Neural crest cell (in vitro differentiated cells): ENCODE measurements around the gene LYRM1. TPM values are rescaled to one million over a fixed set of nuclear protein-coding genes. Genes with fewer than 3 reads are reported as not detected.
"Not testable (repeated sequence)": the region's sequence is repeated elsewhere in the genome, so short reads cannot be mapped to it uniquely, and the experiment has no call there.

Experiments
- DNase-seq: peaks from one replicate; pipeline ENCODE4 v3.0.0; 2021; ENCODE audit warnings: low read depth, mixed read lengths, low spot score
- H3K27ac Mint-ChIP-seq: one replicate; pipeline ENCODE4 v1.8.0; 2021; ENCODE audit warnings: mild to moderate bottlenecking, mixed read lengths; ENCODE audit not compliant: unreplicated experiment
- H3K27me3 Mint-ChIP-seq: 2 replicates; pipeline ENCODE4 v1.8.0; 2021; ENCODE audit warnings: low read depth, mild to moderate bottlenecking, mixed read lengths
- H3K36me3 Mint-ChIP-seq: 2 replicates; pipeline ENCODE4 v1.8.0; 2021; ENCODE audit warnings: low read depth, mild to moderate bottlenecking, mixed read lengths
- H3K4me1 Mint-ChIP-seq: 2 replicates; pipeline ENCODE4 v1.8.0; 2021; ENCODE audit warnings: mixed read lengths
- H3K4me3 Mint-ChIP-seq: one replicate; pipeline ENCODE4 v1.8.0; 2021; ENCODE audit warnings: mild to moderate bottlenecking, mixed read lengths
- H3K9me3 Mint-ChIP-seq: 2 replicates; pipeline ENCODE4 v1.8.0; 2021; ENCODE audit warnings: mixed read lengths
- CTCF ChIP-seq: fragments of 200-600 bp; sonication (generic); conservative IDR thresholded peaks from 2 replicates; pipeline ENCODE4 v1.5.0; 2021; ENCODE audit warnings: antibody characterized with exemption, mild to moderate bottlenecking
- total RNA-seq: library from RNA; stranded (reverse); gene quantifications from 2 replicates; pipeline ENCODE4 v1.2.1, GENCODE V29; 2021

Gene LYRM1
- total RNA-seq, 1 donor from 2014 or later, result 20.4 TPM

GRCh38 chr16:20956319-20956718 is 55.7 kb downstream of the LYRM1 start:
- H3K9me3 Mint-ChIP-seq, result no peaks in the 10 kb centered on the region
- H3K4me1 Mint-ChIP-seq, result no peaks in the 10 kb centered on the region
- H3K4me3 Mint-ChIP-seq, result no peak overlapping the region
- peaks cover 4% of the 10 kb centered on the region for H3K27me3 Mint-ChIP-seq
- no peak for DNase-seq
- no peak overlapping the region for H3K27ac Mint-ChIP-seq
- no peaks in the 10 kb centered on the region for H3K36me3 Mint-ChIP-seq
- TF ChIP-seq CTCF, result no peak

- H3K4me3 Mint-ChIP-seq, result no peak overlapping the region
- no peak for DNase-seq
- no peaks in the 10 kb centered on the region for H3K9me3 Mint-ChIP-seq
- no peak for TF ChIP-seq CTCF
- H3K4me1 Mint-ChIP-seq, result no peaks in the 10 kb centered on the region
- no peak overlapping the region for H3K27ac Mint-ChIP-seq
- peaks cover 4% of the 10 kb centered on the region for H3K27me3 Mint-ChIP-seq
- no peaks in the 10 kb centered on the region for H3K36me3 Mint-ChIP-seq
These were observed 56.6 kb downstream of the LYRM1 start for GRCh38 chr16:20957153-20957552.

GRCh38 chr16:20960899-20961298 is 60.3 kb downstream of the LYRM1 start:
- TF ChIP-seq CTCF, result no peak
- H3K4me3 Mint-ChIP-seq, result no peak overlapping the region
- no peaks in the 10 kb centered on the region for H3K9me3 Mint-ChIP-seq
- no peak for DNase-seq
- no peaks in the 10 kb centered on the region for H3K4me1 Mint-ChIP-seq
- no peaks in the 10 kb centered on the region for H3K36me3 Mint-ChIP-seq
- no peak overlapping the region for H3K27ac Mint-ChIP-seq
- peaks cover 2% of the 10 kb centered on the region for H3K27me3 Mint-ChIP-seq

GRCh38 chr16:20968765-20969164 is 68.2 kb downstream of the LYRM1 start:
- no peak for DNase-seq
- peaks cover 10% of the 10 kb centered on the region for H3K4me1 Mint-ChIP-seq
- H3K4me3 Mint-ChIP-seq, result no peak overlapping the region
- no peak overlapping the region for H3K27ac Mint-ChIP-seq
- no peaks in the 10 kb centered on the region for H3K27me3 Mint-ChIP-seq
- no peak for TF ChIP-seq CTCF
- no peaks in the 10 kb centered on the region for H3K36me3 Mint-ChIP-seq
- no peaks in the 10 kb centered on the region for H3K9me3 Mint-ChIP-seq

- H3K27ac Mint-ChIP-seq, result no peak overlapping the region
- no peak for TF ChIP-seq CTCF
- no peaks in the 10 kb centered on the region for H3K9me3 Mint-ChIP-seq
- H3K4me3 Mint-ChIP-seq, result no peak overlapping the region
- H3K36me3 Mint-ChIP-seq, result no peaks in the 10 kb centered on the region
- no peaks in the 10 kb centered on the region for H3K27me3 Mint-ChIP-seq
- DNase-seq, result no peak
- peaks cover 10% of the 10 kb centered on the region for H3K4me1 Mint-ChIP-seq
These were observed 68.8 kb downstream of the LYRM1 start for GRCh38 chr16:20969386-20969785.

GRCh38 chr16:20971401-20971800 is 70.8 kb downstream of the LYRM1 start:
- Mint-ChIP-seq H3K4me1 (peaks cover 9% of the 10 kb centered on the region), H3K9me3 (no peaks in the 10 kb centered on the region), H3K27ac (no peak overlapping the region), H3K27me3 (no peaks in the 10 kb centered on the region), H3K4me3 (no peak overlapping the region), H3K36me3 (no peaks in the 10 kb centered on the region)
- no peak for TF ChIP-seq CTCF
- no peak for DNase-seq

GRCh38 chr16:20973201-20973600 is 72.6 kb downstream of the LYRM1 start:
- H3K4me1 Mint-ChIP-seq, H3K27me3 Mint-ChIP-seq, DNase-seq, H3K9me3 Mint-ChIP-seq, H3K36me3 Mint-ChIP-seq, H3K4me3 Mint-ChIP-seq, H3K27ac Mint-ChIP-seq: not testable (repeated sequence)
